Ovary (tissue), 3 donors: ENCODE measurements around the gene PSMD5.

Source experiments
- EP300 ChIP-seq: sonication (generic); formaldehyde crosslinking; IDR thresholded peaks from one replicate; pipeline ENCODE4 v1.6.1; 2017; ENCODE audit warnings: antibody characterized with exemption
- POLR2A ChIP-seq: fragments of 450-650 bp; IDR thresholded peaks from one replicate; pipeline ENCODE4 v1.6.1; 2017; ENCODE audit warnings: antibody characterized with exemption, mild to moderate bottlenecking, moderate library complexity
- TF ChIP-seq, protein P1 (sequence below), 3 donors: fragments of 450-650 bp in 2 of 3; fragments of 200-600 bp in 1 of 3; IDR thresholded peaks; one replicate each; pipeline versions ENCODE4 v1.5.1 to v1.8.0; 2016 to 2022; ENCODE audit warnings: antibody characterized with exemption in 3 of 3, mild to moderate bottlenecking in 1 of 3
- donor health status: DM: no; HTN: no; CAD: no.

DNA sequence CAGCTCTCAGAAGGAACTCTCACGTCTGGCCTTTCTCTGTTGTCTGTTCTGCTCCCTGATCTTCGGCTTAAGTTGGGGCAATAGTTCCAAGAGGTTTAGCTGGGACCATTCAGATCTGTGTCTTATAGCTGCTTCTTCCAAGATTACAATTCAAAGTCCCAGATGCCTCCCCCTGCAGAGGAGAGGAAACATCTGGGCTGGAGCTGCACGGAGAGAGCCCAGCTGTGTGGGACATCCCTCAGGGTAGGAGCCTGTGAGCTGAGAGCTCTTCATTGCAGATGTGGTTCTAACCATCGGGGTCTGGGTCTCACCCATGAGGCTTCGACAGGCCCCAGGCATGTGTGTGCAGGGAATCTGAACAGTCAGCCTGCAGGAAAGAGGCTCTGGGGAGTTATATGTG lies 43.2 kb upstream of the PSMD5 start:
- TF ChIP-seq, protein P1, sequence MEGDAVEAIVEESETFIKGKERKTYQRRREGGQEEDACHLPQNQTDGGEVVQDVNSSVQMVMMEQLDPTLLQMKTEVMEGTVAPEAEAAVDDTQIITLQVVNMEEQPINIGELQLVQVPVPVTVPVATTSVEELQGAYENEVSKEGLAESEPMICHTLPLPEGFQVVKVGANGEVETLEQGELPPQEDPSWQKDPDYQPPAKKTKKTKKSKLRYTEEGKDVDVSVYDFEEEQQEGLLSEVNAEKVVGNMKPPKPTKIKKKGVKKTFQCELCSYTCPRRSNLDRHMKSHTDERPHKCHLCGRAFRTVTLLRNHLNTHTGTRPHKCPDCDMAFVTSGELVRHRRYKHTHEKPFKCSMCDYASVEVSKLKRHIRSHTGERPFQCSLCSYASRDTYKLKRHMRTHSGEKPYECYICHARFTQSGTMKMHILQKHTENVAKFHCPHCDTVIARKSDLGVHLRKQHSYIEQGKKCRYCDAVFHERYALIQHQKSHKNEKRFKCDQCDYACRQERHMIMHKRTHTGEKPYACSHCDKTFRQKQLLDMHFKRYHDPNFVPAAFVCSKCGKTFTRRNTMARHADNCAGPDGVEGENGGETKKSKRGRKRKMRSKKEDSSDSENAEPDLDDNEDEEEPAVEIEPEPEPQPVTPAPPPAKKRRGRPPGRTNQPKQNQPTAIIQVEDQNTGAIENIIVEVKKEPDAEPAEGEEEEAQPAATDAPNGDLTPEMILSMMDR (IDR thresholded peaks at IDR 0.05) = no peak
- no peak for TF ChIP-seq POLR2A
- no peak for TF ChIP-seq EP300
